SW480 (cell line): ENCODE results near the gene USP6NL.

Experiments used
- DNase-seq: peaks from one replicate; pipeline ENCODE4 v3.0.0-alpha.2; 2016; ENCODE audit warnings: low spot score

Gene USP6NL

GRCh38 chr10:11551104-11551503, 60.3 kb downstream of the USP6NL start:
- DNase-seq: no peak

- DNase-seq: no peak
Measured at GRCh38 chr10:11548768-11549099, 62.7 kb downstream of the USP6NL start.

GRCh38 chr10:11548065-11548767, 63.2 kb downstream of the USP6NL start:
- peak; percentile 16 for DNase-seq

GRCh38 chr10:11546581-11546980, 64.9 kb downstream of the USP6NL start:
- no peak for DNase-seq

GRCh38 chr10:11541296-11541695, 70.2 kb downstream of the USP6NL start:
- no peak for DNase-seq

GRCh38 chr10:11539191-11539868, 72.1 kb downstream of the USP6NL start:
- DNase-seq: peak; percentile 69

GRCh38 chr10:11538834-11539190, 72.6 kb downstream of the USP6NL start:
- DNase-seq: no peak

- DNase-seq: no peak
Measured at GRCh38 chr10:11536228-11536627, 75.2 kb downstream of the USP6NL start.

- no peak for DNase-seq
Measured at GRCh38 chr10:11535346-11535959, 76.0 kb downstream of the USP6NL start.

- DNase-seq: no peak
Measured at GRCh38 chr10:11533328-11533781, 78.1 kb downstream of the USP6NL start.

- no peak for DNase-seq
Measured at GRCh38 chr10:11532306-11532705, 79.1 kb downstream of the USP6NL start.

- no peak for DNase-seq
Measured at GRCh38 chr10:11530806-11531205, 80.6 kb downstream of the USP6NL start.

GRCh38 chr10:11529276-11529903, 82.1 kb downstream of the USP6NL start:
- DNase-seq: no peak

GRCh38 chr10:11528286-11528685, 83.2 kb downstream of the USP6NL start:
- DNase-seq: no peak

- DNase-seq: no peak
Measured at GRCh38 chr10:11527691-11528255, 83.7 kb downstream of the USP6NL start.

- no peak for DNase-seq
Measured at GRCh38 chr10:11527068-11527467, 84.4 kb downstream of the USP6NL start.

GRCh38 chr10:11525503-11525902, 85.9 kb downstream of the USP6NL start:
- DNase-seq: no peak

GRCh38 chr10:11522821-11523245, 88.6 kb downstream of the USP6NL start:
- no peak for DNase-seq

GRCh38 chr10:11521860-11522259, 89.6 kb downstream of the USP6NL start:
- DNase-seq: no peak

GRCh38 chr10:11520892-11521291, 90.6 kb downstream of the USP6NL start:
- DNase-seq: peak; percentile 7

GRCh38 chr10:11517150-11517549, 94.3 kb downstream of the USP6NL start:
- no peak for DNase-seq

GRCh38 chr10:11516431-11516746, 95.1 kb downstream of the USP6NL start:
- no peak for DNase-seq
